K562 (cell line): ENCODE measurements around the gene EFS. TPM values are rescaled to one million over a fixed set of nuclear protein-coding genes. Genes with fewer than 3 reads are reported as not detected.

Source experiments
- ARNT ChIP-seq, 2 experiments: fragments of 450-650 bp; IDR thresholded peaks; 2 replicates each; pipeline ENCODE4 v1.6.1; 2016; ENCODE audit warnings: mild to moderate bottlenecking in 1 of 2
- PHF8 ChIP-seq: fragments of 200-600 bp; sonication (generic); IDR thresholded peaks from 2 replicates; pipeline ENCODE4 v1.6.1; 2012; ENCODE audit warnings: mixed run types, mild to moderate bottlenecking, inconsistent platforms, low read length, moderate library complexity, borderline replicate concordance
- SRSF3 ChIP-seq: fragments of 200-400 bp; formaldehyde crosslinking; IDR thresholded peaks from 2 replicates; pipeline ENCODE4 v1.6.1; 2016; ENCODE audit warnings: mild to moderate bottlenecking, low read length, moderate library complexity; ENCODE audit not compliant: insufficient read depth
- ZBTB17 ChIP-seq: fragments of 450-650 bp; formaldehyde crosslinking; IDR thresholded peaks from 2 replicates; pipeline ENCODE4 v1.4.0; 2020; ENCODE audit warnings: mild to moderate bottlenecking
- ZNF592 ChIP-seq: fragments of 450-650 bp; IDR thresholded peaks from 2 replicates; pipeline ENCODE4 v1.6.1; 2017; ENCODE audit warnings: antibody characterized with exemption, mild to moderate bottlenecking
- ZNF639 ChIP-seq, 2 experiments: fragments of 200-800 bp in 1 of 2; sonication (Bioruptor generic) in 1 of 2; sonication (generic) in 1 of 2; formaldehyde crosslinking in 1 of 2; IDR thresholded peaks in 1 of 2; conservative IDR thresholded peaks in 1 of 2; 2 replicates each; pipeline versions ENCODE4 v1.5.0 to v1.6.1; 2016 to 2020; ENCODE audit warnings: missing compliant biosample characterization in 1 of 2, missing genetic modification characterization in 1 of 2, missing genetic modification reagents in 1 of 2
- polyA plus RNA-seq, 8 experiments: library from polyadenylated mRNA; depleted of rRNA in 4 of 8; stranded (reverse) in 5 of 8; unstranded in 3 of 8; fragments of >200 nt; fragmentation: Nextera tagmentation in 2 of 8; fragmentation: Illumina TruSeq in 1 of 8; extraction: Ambion mirVana in 2 of 8; extraction: Trizol in 1 of 8; gene quantifications; 2 replicates each; pipeline versions ENCODE4 v1.2.1 to v1.2.3, GENCODE V29; 2011 to 2014; ENCODE audit warnings: inconsistent platforms in 1 of 8, missing spikeins in 1 of 8
- total RNA-seq, 7 experiments: library from RNA; depleted of rRNA in 6 of 7; stranded (reverse); fragments of >200 nt in 6 of 7; fragmentation: Illumina TruSeq in 2 of 7; extraction: Trizol in 2 of 7; gene quantifications; 2 replicates each; pipeline versions ENCODE4 v1.2.1 to v1.2.3, GENCODE V29; 2011 to 2021; ENCODE audit warnings: low replicate concordance in 1 of 7

EFS gene
- total and polyA plus RNA-seq, 9 of the 15 experiments (the other 6 are each of a cell fraction or from before 2014, with no cell fraction given), result 0.01 to 0.03 TPM; not detected in 7

- TF ChIP-seq SRSF3 (no peak), PHF8 (peak; percentile 56; the same call in 1 of the 2 replicates), ZBTB17 (CRISPR knock-in tag) (peak; percentile 43; the same call in 1 of the 2 replicates), ZNF639 (CRISPR knock-in tag; conservative IDR thresholded peaks at IDR 0.05 in 1 of 2, IDR thresholded peaks at IDR 0.05 in 1 of 2) (peak in 1 of 2 experiments; percentile 87; a peak in 2 of 4 replicates), ZNF592 (no peak), ARNT (IDR thresholded peaks at IDR 0.05) (no peak)
Measured at GRCh38 chr14:23321572-23322547, 43.1 kb downstream of the EFS start (continued).
